ENCODE results near the gene TPCN2. TPM values are rescaled to one million over a fixed set of nuclear protein-coding genes. Genes with fewer than 3 reads are reported as not detected.

The TPCN2 gene
- total and polyA plus RNA-seq, 11 donors, result 4.1 to 17.6 (median 7.5) TPM

- no peak overlapping the region for H3K27ac ChIP-seq
- peaks cover 0 to 27% (median 3%) of the 10 kb centered on the region in 12 donors for H3K4me1 ChIP-seq
- TF ChIP-seq POLR2A (IDR thresholded peaks at IDR 0.05), result no peak
- no peak for TF ChIP-seq CTCF (IDR thresholded peaks at IDR 0.05)
- no peak overlapping the region for H3K4me3 ChIP-seq
- H3K36me3 ChIP-seq, result peaks cover 0 to 52% (median 36%) of the 10 kb centered on the region in 9 donors
- ATAC-seq, result no peak
- intact Hi-C loops (cut with DNase I), result no loop called here
- H3K9me3 ChIP-seq, result no peaks in the 10 kb centered on the region
- peak in 1 of 5 donors; percentile 51 for DNase-seq
- WGBS, 4 donors, result 87 to 91% (median 88%) methylated on average over 25 of the region's 25 CpGs
- H3K27me3 ChIP-seq, result no peaks in the 10 kb centered on the region
These were observed 12.3 kb downstream of the TPCN2 start for GRCh38 chr11:69060806-69061712.

GRCh38 chr11:69061713-69062053 lies 13.0 kb downstream of the TPCN2 start:
- ATAC-seq (no peak), DNase-seq (no peak)
- Histone ChIP-seq H3K27me3 (no peaks in the 10 kb centered on the region), H3K9me3 (no peaks in the 10 kb centered on the region), H3K4me1 (peaks cover 0 to 26% (median 0%) of the 10 kb centered on the region in 12 donors), H3K27ac (no peak overlapping the region), H3K36me3 (peaks cover 0 to 52% (median 36%) of the 10 kb centered on the region in 9 donors), H3K4me3 (no peak overlapping the region)
- intact Hi-C loops (cut with DNase I), result no loop called here
- 82 to 84% (median 83%) methylated on average over 4 of the region's 4 CpGs for WGBS, 4 donors
- TF ChIP-seq CTCF (IDR thresholded peaks at IDR 0.05) (no peak), POLR2A (IDR thresholded peaks at IDR 0.05) (no peak)

- 81 to 96% (median 94%) methylated on average over 15 of the region's 15 CpGs for WGBS, 4 donors
- no peak overlapping the region for H3K4me3 ChIP-seq
- H3K36me3 ChIP-seq, result peaks cover 0 to 53% (median 36%) of the 10 kb centered on the region in 9 donors
- H3K27me3 ChIP-seq, result no peaks in the 10 kb centered on the region
- peaks cover 0 to 23% (median 0%) of the 10 kb centered on the region in 12 donors for H3K4me1 ChIP-seq
- no peak overlapping the region for H3K27ac ChIP-seq
- intact Hi-C loops (cut with DNase I), result no loop called here
- peak in 1 of 5 donors; percentile 56 for DNase-seq
- TF ChIP-seq POLR2A (IDR thresholded peaks at IDR 0.05) (no peak), CTCF (IDR thresholded peaks at IDR 0.05) (no peak)
- ATAC-seq, result no peak
- no peaks in the 10 kb centered on the region for H3K9me3 ChIP-seq
These were observed 13.6 kb downstream of the TPCN2 start for GRCh38 chr11:69062169-69062855.

All from heart left ventricle (tissue), 16 donors.